H9 (cell line): ENCODE results near the gene CACNG6. TPM values are rescaled to one million over a fixed set of nuclear protein-coding genes. Genes with fewer than 3 reads are reported as not detected.

ENCODE experiments used
- DNase-seq: peaks from one replicate; pipeline ENCODE4 v3.0.0-alpha.2; 2017
- H2AFZ ChIP-seq: one replicate; pipeline ENCODE4 v1.6.1; 2013; ENCODE audit warnings: mild to moderate bottlenecking, low read length, control low read depth, moderate library complexity
- H2AK5ac ChIP-seq: 2 replicates; pipeline ENCODE4 v1.6.1; 2013; ENCODE audit warnings: low read length, control low read depth, mixed read lengths; ENCODE audit not compliant: insufficient read length
- H2BK120ac ChIP-seq: one replicate; pipeline ENCODE4 v1.6.1; 2013; ENCODE audit warnings: low read depth, mild to moderate bottlenecking, low read length, control low read depth, inconsistent platforms; ENCODE audit not compliant: poor library complexity, severe bottlenecking
- H2BK12ac ChIP-seq: 2 replicates; pipeline ENCODE4 v1.6.1; 2013; ENCODE audit warnings: low read length, control low read depth, mixed read lengths, low read depth; ENCODE audit not compliant: insufficient read length
- H2BK15ac ChIP-seq: 2 replicates; pipeline ENCODE4 v1.6.1; 2013; ENCODE audit warnings: low read depth, low read length, control low read depth
- H2BK20ac ChIP-seq: one replicate; pipeline ENCODE4 v1.6.1; 2013; ENCODE audit warnings: low read depth, mild to moderate bottlenecking, low read length, control low read depth, inconsistent platforms; ENCODE audit not compliant: poor library complexity, severe bottlenecking
- H2BK5ac ChIP-seq: 2 replicates; pipeline ENCODE4 v1.6.1; 2013; ENCODE audit warnings: low read length, control low read depth, mixed read lengths; ENCODE audit not compliant: insufficient read length
- H3K14ac ChIP-seq: 2 replicates; pipeline ENCODE4 v1.6.1; 2013; ENCODE audit warnings: low read length, control low read depth; ENCODE audit not compliant: insufficient read depth
- H3K18ac ChIP-seq: 2 replicates; pipeline ENCODE4 v1.6.1; 2013; ENCODE audit warnings: low read depth, mild to moderate bottlenecking, mixed read lengths, low read length, control low read depth; ENCODE audit not compliant: insufficient read length
- H3K23ac ChIP-seq: 2 replicates; pipeline ENCODE4 v1.6.1; 2013; ENCODE audit warnings: low read length, control low read depth, mixed read lengths, low read depth; ENCODE audit not compliant: insufficient read length
- H3K23me2 ChIP-seq: 2 replicates; pipeline ENCODE4 v1.6.1; 2013; ENCODE audit warnings: low read depth, mild to moderate bottlenecking, mixed read lengths, low read length, control low read depth; ENCODE audit not compliant: insufficient read length, poor library complexity, severe bottlenecking
- H3K27ac ChIP-seq: 2 replicates; pipeline ENCODE4 v1.5.1; 2013; ENCODE audit warnings: low read length, control low read depth, mixed read lengths, low read depth; ENCODE audit not compliant: insufficient read length
- H3K27me3 ChIP-seq: 2 replicates; pipeline ENCODE4 v1.6.1; 2013; ENCODE audit warnings: low read length, control low read depth, inconsistent platforms; ENCODE audit not compliant: insufficient read depth
- H3K4ac ChIP-seq: 2 replicates; pipeline ENCODE4 v1.6.1; 2013; ENCODE audit warnings: low read depth, mild to moderate bottlenecking, control low read depth, inconsistent platforms, low read length, moderate library complexity
- H3K4me1 ChIP-seq: 2 replicates; pipeline ENCODE4 v1.6.1; 2013; ENCODE audit warnings: low read length, control low read depth, inconsistent platforms; ENCODE audit not compliant: insufficient read depth
- H3K4me2 ChIP-seq: 2 replicates; pipeline ENCODE4 v1.6.1; 2013; ENCODE audit warnings: low read length, control low read depth, mixed read lengths; ENCODE audit not compliant: insufficient read length, insufficient read depth
- H3K56ac ChIP-seq: 2 replicates; pipeline ENCODE4 v1.6.1; 2013; ENCODE audit warnings: low read depth, mild to moderate bottlenecking, mixed read lengths, low read length, control low read depth; ENCODE audit not compliant: insufficient read length
- H3K79me1 ChIP-seq: 2 replicates; pipeline ENCODE4 v1.6.1; 2013; ENCODE audit warnings: low read depth, mild to moderate bottlenecking, moderate library complexity, low read length, control low read depth, inconsistent platforms; ENCODE audit not compliant: insufficient read depth, poor library complexity, severe bottlenecking
- H3K79me2 ChIP-seq: 2 replicates; pipeline ENCODE4 v1.6.1; 2013; ENCODE audit warnings: low read length, control low read depth, inconsistent platforms; ENCODE audit not compliant: insufficient read depth
- H3K9ac ChIP-seq: 2 replicates; pipeline ENCODE4 v1.6.1; 2013; ENCODE audit warnings: low read length, control low read depth, mixed read lengths; ENCODE audit not compliant: insufficient read length; ENCODE audit errors: extremely low read depth
- H3K9me3 ChIP-seq: one replicate; pipeline ENCODE4 v1.6.1; 2013; ENCODE audit warnings: low read depth, low read length, inconsistent platforms; ENCODE audit not compliant: control insufficient read depth
- H3T11ph ChIP-seq: one replicate; pipeline ENCODE4 v1.6.1; 2013; ENCODE audit warnings: mild to moderate bottlenecking, low read length, control low read depth, inconsistent platforms
- H4K20me1 ChIP-seq: one replicate; pipeline ENCODE4 v1.6.1; 2013; ENCODE audit not compliant: control insufficient read depth, insufficient read length, insufficient read depth
- H4K5ac ChIP-seq: 2 replicates; pipeline ENCODE4 v1.6.1; 2013; ENCODE audit warnings: low read depth, mild to moderate bottlenecking, mixed read lengths, low read length, control low read depth; ENCODE audit not compliant: insufficient read length
- H4K8ac ChIP-seq: replicated peaks from 2 replicates; pipeline ENCODE4 v1.6.1; 2013; ENCODE audit warnings: low read length, control low read depth, mixed read lengths, low read depth; ENCODE audit not compliant: insufficient read length
- H4K91ac ChIP-seq: 2 replicates; pipeline ENCODE4 v1.6.1; 2013; ENCODE audit warnings: low read depth, mild to moderate bottlenecking, moderate library complexity, mixed read lengths, low read length, control low read depth; ENCODE audit not compliant: insufficient read length
- H3K27ac Mint-ChIP-seq, 3 experiments: 2 replicates in 2 of 3; 3 replicates in 1 of 3; pipeline ENCODE4 v1.8.0; 2020 to 2021; ENCODE audit warnings: mixed read lengths in 3 of 3, mild to moderate bottlenecking in 1 of 3, moderate library complexity in 1 of 3
- H3K27me3 Mint-ChIP-seq: 2 replicates; pipeline ENCODE4 v1.8.0; 2021; ENCODE audit warnings: low read depth, mild to moderate bottlenecking, moderate library complexity, mixed read lengths
- H3K36me3 Mint-ChIP-seq, 3 experiments: 2 replicates in 2 of 3; 3 replicates in 1 of 3; pipeline ENCODE4 v1.8.0; 2020 to 2021; ENCODE audit warnings: low read depth in 3 of 3, mixed read lengths in 3 of 3; ENCODE audit not compliant: insufficient read depth in 1 of 3
- H3K4me1 Mint-ChIP-seq, 2 experiments: 2 replicates each; pipeline ENCODE4 v1.8.0; 2020; ENCODE audit warnings: mixed read lengths in 2 of 2
- H3K4me3 Mint-ChIP-seq, 2 experiments: 2 replicates in 1 of 2; 3 replicates in 1 of 2; pipeline ENCODE4 v1.8.0; 2020 to 2021; ENCODE audit warnings: mild to moderate bottlenecking in 2 of 2, mixed read lengths in 2 of 2, moderate library complexity in 1 of 2
- H3K9me3 Mint-ChIP-seq, 2 experiments: 2 replicates in 1 of 2; 3 replicates in 1 of 2; pipeline ENCODE4 v1.8.0; 2020; ENCODE audit warnings: mild to moderate bottlenecking in 2 of 2, mixed read lengths in 2 of 2, moderate library complexity in 1 of 2
- CTCF ChIP-seq: fragments of 200-600 bp; sonication (generic); conservative IDR thresholded peaks from 3 replicates; pipeline ENCODE4 v1.8.0; 2021; ENCODE audit warnings: antibody characterized with exemption, mild to moderate bottlenecking
- WGBS: extraction: QIAGEN DNeasy Blood & Tissue Kit; methylation state at CpG from one replicate; pipeline ENCODE4 v1.1.7; 2013; ENCODE audit warnings: missing lambda C conversion rate, low lambda C conversion rate, mixed read lengths; ENCODE audit not compliant: insufficient read length; ENCODE audit errors: extremely low coverage; 5-methylcytosine and 5-hydroxymethylcytosine counted together
- total RNA-seq: library from RNA; stranded (reverse); gene quantifications from 2 replicates; pipeline ENCODE4 v1.2.1, GENCODE V29; 2021

Gene CACNG6
- total RNA-seq, 1 experiment from 2014 or later: 1.6 TPM

GRCh38 chr19:53966931-53967330 lies 24.5 kb upstream of the CACNG6 start:
- no peak for DNase-seq
- no peak overlapping the region for H3K9ac ChIP-seq
- H2BK12ac ChIP-seq: no peak overlapping the region
- H4K91ac ChIP-seq: no peak overlapping the region
- H3K79me2 ChIP-seq: no peaks in the 10 kb centered on the region
- no peaks in the 10 kb centered on the region for H3K9me3 ChIP-seq
- no peaks in the 10 kb centered on the region for H4K20me1 ChIP-seq
- no peak overlapping the region for H4K5ac ChIP-seq
- H2BK5ac ChIP-seq: no peak overlapping the region
- peaks cover 16 to 18% of the 10 kb centered on the region in 2 experiments for H3K4me1 Mint-ChIP-seq
- H3K27ac ChIP-seq: no peak overlapping the region
- no peak overlapping the region for H2BK15ac ChIP-seq
- H3K56ac ChIP-seq: no peak overlapping the region
- H3K4me1 ChIP-seq: no peaks in the 10 kb centered on the region
- no peak overlapping the region for H3K4ac ChIP-seq
- H3K36me3 Mint-ChIP-seq: peaks cover 32 to 53% (median 33%) of the 10 kb centered on the region in 3 experiments
- no peak overlapping the region for H3K4me2 ChIP-seq
- H3K79me1 ChIP-seq: no peaks in the 10 kb centered on the region
- no peak overlapping the region for H3K14ac ChIP-seq
- no CpG with 5 or more reads among the region's 7 CpGs for WGBS
- H3K27ac Mint-ChIP-seq: peak overlapping the region in 1 of 3 experiments; percentile 11; a peak in 2 of 7 replicates
- H3K4me3 Mint-ChIP-seq: no peak overlapping the region
- H4K8ac ChIP-seq: no peak overlapping the region
- H3K9me3 Mint-ChIP-seq: no peaks in the 10 kb centered on the region
- no peak overlapping the region for H2AFZ ChIP-seq
- H2BK20ac ChIP-seq: no peak overlapping the region
- TF ChIP-seq CTCF: no peak
- H3K27me3 ChIP-seq: no peaks in the 10 kb centered on the region
- peaks cover 4% of the 10 kb centered on the region for H3K23me2 ChIP-seq
- no peak overlapping the region for H2AK5ac ChIP-seq
- H3K27me3 Mint-ChIP-seq: peaks cover 34% of the 10 kb centered on the region
- H3K18ac ChIP-seq: no peak overlapping the region
- no peak overlapping the region for H3T11ph ChIP-seq
- H3K23ac ChIP-seq: no peak overlapping the region
- no peak overlapping the region for H2BK120ac ChIP-seq
